ENCODE data around the gene ATP2A3. TPM values are rescaled to one million over a fixed set of nuclear protein-coding genes. Genes with fewer than 3 reads are reported as not detected.
A peak's percentile ranks its signal among the peaks of the same experiment; 100 is the strongest.

ATP2A3 gene
- total RNA-seq, 4 donors from 2014 or later: 0.89 to 1.4 (median 0.98) TPM

DNA sequence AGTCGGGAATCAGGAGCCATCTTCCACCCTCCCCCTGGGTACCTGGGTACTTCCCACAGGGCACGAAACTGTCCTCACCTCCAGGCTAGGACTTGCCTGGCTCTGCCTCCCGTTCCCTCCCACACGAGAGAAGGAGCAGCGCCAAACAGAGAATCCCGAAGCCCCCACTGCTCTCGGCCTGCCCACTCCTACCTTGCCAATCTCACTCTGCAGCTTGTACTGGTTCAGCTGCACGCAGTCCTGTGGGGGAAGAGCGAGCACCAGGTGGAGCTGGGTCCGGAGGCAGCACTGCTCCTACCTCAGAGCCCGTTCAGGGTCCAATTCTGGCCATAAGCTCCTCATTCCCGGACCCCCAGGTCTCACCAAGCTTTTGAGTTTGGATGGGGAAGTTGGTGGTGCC, 80.0 kb downstream of the ATP2A3 start:
- no peaks in the 10 kb centered on the region for H3K9me3 ChIP-seq
- no peak for ATAC-seq
- H3K4me1 ChIP-seq: peaks cover 11 to 17% of the 10 kb centered on the region in 2 donors
- no peak for DNase-seq
- intact Hi-C loops (cut with DNase I; ENCODE audit: low total_unique reads) (no loop called here), in situ Hi-C loops (cut with MboI; ENCODE audit: low sequenced_read_pairs in 4 of 4) (no loop called here)
- H3K27ac ChIP-seq: no peak overlapping the region
- H3K27me3 ChIP-seq: no peaks in the 10 kb centered on the region
- H3K4me3 ChIP-seq: no peak overlapping the region
- TF ChIP-seq, protein P1, sequence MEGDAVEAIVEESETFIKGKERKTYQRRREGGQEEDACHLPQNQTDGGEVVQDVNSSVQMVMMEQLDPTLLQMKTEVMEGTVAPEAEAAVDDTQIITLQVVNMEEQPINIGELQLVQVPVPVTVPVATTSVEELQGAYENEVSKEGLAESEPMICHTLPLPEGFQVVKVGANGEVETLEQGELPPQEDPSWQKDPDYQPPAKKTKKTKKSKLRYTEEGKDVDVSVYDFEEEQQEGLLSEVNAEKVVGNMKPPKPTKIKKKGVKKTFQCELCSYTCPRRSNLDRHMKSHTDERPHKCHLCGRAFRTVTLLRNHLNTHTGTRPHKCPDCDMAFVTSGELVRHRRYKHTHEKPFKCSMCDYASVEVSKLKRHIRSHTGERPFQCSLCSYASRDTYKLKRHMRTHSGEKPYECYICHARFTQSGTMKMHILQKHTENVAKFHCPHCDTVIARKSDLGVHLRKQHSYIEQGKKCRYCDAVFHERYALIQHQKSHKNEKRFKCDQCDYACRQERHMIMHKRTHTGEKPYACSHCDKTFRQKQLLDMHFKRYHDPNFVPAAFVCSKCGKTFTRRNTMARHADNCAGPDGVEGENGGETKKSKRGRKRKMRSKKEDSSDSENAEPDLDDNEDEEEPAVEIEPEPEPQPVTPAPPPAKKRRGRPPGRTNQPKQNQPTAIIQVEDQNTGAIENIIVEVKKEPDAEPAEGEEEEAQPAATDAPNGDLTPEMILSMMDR (IDR thresholded peaks at IDR 0.05 in 4 of 5, conservative IDR thresholded peaks at IDR 0.05 in 1 of 5): no peak
- TF ChIP-seq POLR2A (IDR thresholded peaks at IDR 0.05): no peak
- H3K36me3 ChIP-seq: no peaks in the 10 kb centered on the region

GRCh38 chr17:3882276-3882675, 82.0 kb downstream of the ATP2A3 start:
- no peak for TF ChIP-seq POLR2A (IDR thresholded peaks at IDR 0.05)
- TF ChIP-seq, protein P1 (IDR thresholded peaks at IDR 0.05 in 4 of 5, conservative IDR thresholded peaks at IDR 0.05 in 1 of 5): no peak
- ATAC-seq (no peak), DNase-seq (no peak)
- Histone ChIP-seq H3K4me1 (peaks cover 7 to 10% of the 10 kb centered on the region in 2 donors), H3K4me3 (no peak overlapping the region), H3K36me3 (no peaks in the 10 kb centered on the region), H3K9me3 (no peaks in the 10 kb centered on the region), H3K27me3 (no peaks in the 10 kb centered on the region), H3K27ac (no peak overlapping the region)
- in situ Hi-C loops (cut with MboI; ENCODE audit: low sequenced_read_pairs in 4 of 4): no loop called here
- intact Hi-C loops (cut with DNase I; ENCODE audit: low total_unique reads): no loop called here

GRCh38 chr17:3880983-3881382, 83.3 kb downstream of the ATP2A3 start:
- Histone ChIP-seq H3K9me3 (no peaks in the 10 kb centered on the region), H3K27me3 (no peaks in the 10 kb centered on the region), H3K36me3 (no peaks in the 10 kb centered on the region), H3K27ac (no peak overlapping the region), H3K4me1 (peaks cover 11 to 18% of the 10 kb centered on the region in 2 donors), H3K4me3 (no peak overlapping the region)
- intact Hi-C loops (cut with DNase I; ENCODE audit: low total_unique reads) (no loop called here), in situ Hi-C loops (cut with MboI; ENCODE audit: low sequenced_read_pairs in 4 of 4) (no loop called here)
- DNase-seq (no peak), ATAC-seq (no peak)
- no peak for TF ChIP-seq POLR2A (IDR thresholded peaks at IDR 0.05)
- TF ChIP-seq, protein P1 (IDR thresholded peaks at IDR 0.05 in 4 of 5, conservative IDR thresholded peaks at IDR 0.05 in 1 of 5): no peak

DNA sequence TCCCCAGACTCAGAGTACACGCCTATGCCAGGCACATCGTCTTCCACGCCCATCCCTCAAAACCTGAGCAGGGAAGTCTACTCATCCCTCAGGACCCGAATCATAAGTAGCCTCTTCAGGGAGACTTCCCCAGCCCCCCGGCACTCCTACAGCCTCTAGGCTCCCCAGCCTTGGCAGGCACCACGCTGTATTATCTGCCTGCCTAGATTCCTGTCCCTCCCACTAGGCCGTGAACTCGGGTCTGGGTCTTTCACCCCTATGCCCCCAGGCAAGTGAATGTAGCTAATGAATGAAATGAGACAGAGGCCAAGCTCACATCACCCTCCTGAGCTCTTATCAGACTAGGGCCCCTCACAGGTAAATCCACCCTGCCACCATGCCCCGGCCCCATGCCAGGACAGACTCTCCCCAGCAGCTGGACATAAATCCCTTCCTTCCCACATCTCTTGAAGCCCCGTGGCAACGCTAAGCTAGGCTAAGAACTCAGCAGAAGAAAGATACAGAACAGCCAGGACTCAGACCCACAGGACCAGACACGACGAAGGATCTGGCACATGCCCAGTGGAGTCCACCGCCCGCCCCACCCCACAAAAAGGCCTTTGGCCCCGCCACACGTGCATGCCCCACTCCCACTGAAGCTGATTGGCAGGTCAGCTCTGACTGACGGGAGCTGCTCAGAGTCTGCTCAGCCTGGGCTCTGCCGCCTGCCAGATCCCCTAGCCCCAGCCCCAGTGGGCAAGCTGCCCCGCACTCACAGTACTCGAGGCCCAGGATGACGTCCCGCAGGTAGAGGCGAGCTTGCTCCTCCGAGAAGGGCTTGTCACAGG, 84.4 kb downstream of the ATP2A3 start:
- DNase-seq: no peak
- Histone ChIP-seq H3K4me1 (peaks cover 11 to 18% of the 10 kb centered on the region in 2 donors), H3K4me3 (no peak overlapping the region), H3K27me3 (no peaks in the 10 kb centered on the region), H3K27ac (peak overlapping the region in 3 of 4 donors; percentile 33 to 55 (median 40)), H3K36me3 (no peaks in the 10 kb centered on the region), H3K9me3 (no peaks in the 10 kb centered on the region)
- TF ChIP-seq, protein P1 (IDR thresholded peaks at IDR 0.05 in 4 of 5, conservative IDR thresholded peaks at IDR 0.05 in 1 of 5): no peak
- no peak for TF ChIP-seq POLR2A (IDR thresholded peaks at IDR 0.05)
- in situ Hi-C loops (cut with MboI; ENCODE audit: low sequenced_read_pairs in 4 of 4): no loop called here
- intact Hi-C loops (cut with DNase I; ENCODE audit: low total_unique reads): no loop called here
- ATAC-seq: peak in 1 of 2 donors; percentile 10

Measured in gastrocnemius medialis (tissue), 4 donors.